ENCODE measurements around the gene DNASE1L1.

GRCh38 chrX:154420402-154420756 is 11.3 kb upstream of the DNASE1L1 start:
- no peak for TF ChIP-seq CTCF (optimal IDR thresholded peaks at IDR 0.05 in 1 of 3, IDR thresholded peaks at IDR 0.05 in 1 of 3, conservative IDR thresholded peaks at IDR 0.05 in 1 of 3; ENCODE audit: extremely low read depth in 1 of 3, insufficient read depth in 2 of 3, low read length in 3 of 3)
- TF ChIP-seq EZH2 (IDR thresholded peaks at IDR 0.05; ENCODE audit: low read length): no peak

All from keratinocyte (primary cell).